ENCODE measurements around the gene CCDC141. TPM values are rescaled to one million over a fixed set of nuclear protein-coding genes. Genes with fewer than 3 reads are reported as not detected.

CCDC141 gene
- total and polyA plus RNA-seq, 12 donors, result 0.34 to 42.1 (median 1.4) TPM

- no peak overlapping the region for H3K4me3 ChIP-seq
- no peak overlapping the region for H3K27ac ChIP-seq
- H3K36me3 ChIP-seq (replicated peaks in 1 of 2), result no peaks in the 10 kb centered on the region
- intact Hi-C loops (cut with DNase I), result no loop called here
- no peaks in the 10 kb centered on the region for H3K4me1 ChIP-seq (replicated peaks in 1 of 2)
- H3K9me3 ChIP-seq (replicated peaks in 1 of 3), result peaks cover 0 to 7% (median 0%) of the 10 kb centered on the region in 3 donors
- 73 to 83% (median 79%) methylated on average over 3 of the region's 3 CpGs for WGBS, 4 donors
- no peaks in the 10 kb centered on the region for H3K27me3 ChIP-seq
- DNase-seq, result no peak
- no peak for TF ChIP-seq CTCF (IDR thresholded peaks at IDR 0.05)
- no peak for TF ChIP-seq POLR2A (IDR thresholded peaks at IDR 0.05)
Observed at GRCh38 chr2:178933493-178933892, 116.4 kb downstream of the CCDC141 start.

DNA sequence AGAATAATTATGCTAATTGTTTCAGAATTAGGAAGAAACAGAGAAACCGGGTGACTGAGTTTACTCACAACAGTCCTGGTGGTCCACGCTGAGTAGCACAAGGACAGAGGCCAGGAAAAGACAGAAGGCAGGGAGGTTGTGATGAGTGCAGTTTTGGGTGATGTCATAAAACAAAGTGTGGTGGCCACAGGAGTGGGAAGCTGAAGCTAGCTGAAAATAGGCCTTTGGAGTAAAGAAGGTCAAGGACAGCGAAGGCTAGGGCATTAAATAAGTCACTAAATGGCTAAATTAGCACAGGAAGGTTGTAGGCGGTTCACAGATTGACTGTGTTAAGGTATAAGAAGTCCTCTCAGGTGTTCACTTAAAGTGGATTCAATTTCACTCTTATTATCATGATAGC lies 121.9 kb downstream of the CCDC141 start:
- intact Hi-C loops (cut with DNase I), result no loop called here
- Histone ChIP-seq H3K9me3 (replicated peaks in 1 of 3) (peaks cover 0 to 3% (median 0%) of the 10 kb centered on the region in 3 donors), H3K27me3 (no peaks in the 10 kb centered on the region), H3K27ac (no peak overlapping the region), H3K4me1 (replicated peaks in 1 of 2) (no peaks in the 10 kb centered on the region), H3K4me3 (no peak overlapping the region), H3K36me3 (replicated peaks in 1 of 2) (no peaks in the 10 kb centered on the region)
- DNase-seq, result no peak
- TF ChIP-seq CTCF (IDR thresholded peaks at IDR 0.05), result no peak
- TF ChIP-seq POLR2A (IDR thresholded peaks at IDR 0.05), result no peak
- WGBS, 4 donors, result 50 to 62% (median 58%) methylated on average over 4 of the region's 4 CpGs

GRCh38 chr2:178927173-178927572 lies 122.8 kb downstream of the CCDC141 start:
- 54 to 65% (median 59%) methylated on average over 7 of the region's 7 CpGs for WGBS, 4 donors
- Histone ChIP-seq H3K4me1 (replicated peaks in 1 of 2) (no peaks in the 10 kb centered on the region), H3K27ac (no peak overlapping the region), H3K36me3 (replicated peaks in 1 of 2) (no peaks in the 10 kb centered on the region), H3K4me3 (no peak overlapping the region), H3K9me3 (replicated peaks in 1 of 3) (peaks cover 0 to 3% (median 0%) of the 10 kb centered on the region in 3 donors), H3K27me3 (no peaks in the 10 kb centered on the region)
- DNase-seq, result no peak
- TF ChIP-seq CTCF (IDR thresholded peaks at IDR 0.05) (no peak), POLR2A (IDR thresholded peaks at IDR 0.05) (no peak)
- intact Hi-C loops (cut with DNase I), result no loop called here

- intact Hi-C loops (cut with DNase I), result no loop called here
Observed at GRCh38 chr2:178924817-178925216, 125.1 kb downstream of the CCDC141 start.

More at GRCh38 chr2:178924817-178925216, 125.1 kb downstream of the CCDC141 start:
- Histone ChIP-seq H3K4me3 (no peak overlapping the region), H3K36me3 (replicated peaks in 1 of 2) (no peaks in the 10 kb centered on the region), H3K27ac (no peak overlapping the region), H3K4me1 (replicated peaks in 1 of 2) (no peaks in the 10 kb centered on the region), H3K9me3 (replicated peaks in 1 of 3) (no peaks in the 10 kb centered on the region), H3K27me3 (no peaks in the 10 kb centered on the region)
- DNase-seq, result no peak
- TF ChIP-seq POLR2A (IDR thresholded peaks at IDR 0.05), result no peak
- TF ChIP-seq CTCF (IDR thresholded peaks at IDR 0.05), result no peak
- WGBS, 4 donors, result 48 to 63% (median 56%) methylated on average over 1 of the region's 1 CpG
